Heart left ventricle (tissue), 13 donors: ENCODE data around the gene IVNS1ABP.
"Not testable (repeated sequence)": the region's sequence is repeated elsewhere in the genome, so short reads cannot be mapped to it uniquely, and the experiment has no call there.

ENCODE experiments used
- CTCF ChIP-seq, 12 donors: fragments of 200-600 bp; sonication (generic) in 4 of 12; IDR thresholded peaks; one replicate each; pipeline versions ENCODE4 v1.5.0 to v1.8.0; 2018 to 2022; ENCODE audit warnings: antibody characterized with exemption in 12 of 12, mild to moderate bottlenecking in 5 of 12
- POLR2A ChIP-seq, 2 donors: fragments of 450-650 bp; IDR thresholded peaks; one replicate each; pipeline ENCODE4 v1.6.1; 2017; ENCODE audit warnings: antibody characterized with exemption in 2 of 2, mild to moderate bottlenecking in 2 of 2, moderate library complexity in 2 of 2
- donor health status: ischemic (EF 13 %, LVEDD 7.1; RV severe dilation, severe dysfunction).
- donor health status: DM: no; HTN: yes; CAD: no.
- donor health status: DM: no; HTN: no; CAD: no.
- donor health status: ischemic (EF 25% LVEDD 6.9; RV normal size, moderate dysfunction).
- donor health status: ischemic (EF 25% LVEDD 5.7; RV mildly dilated, moderate dysfunction).
- donor health status: ischemic (EF 35%, LVEDD 5.7; RV mildly dilated, moderate dysfunction).
- donor health status: nonischemic (EF 11% LVEDD 7.7; RV severe dilation, severe dysfunction).
- donor health status: DM: yes; HTN: yes; CAD: no.
- donor health status: PGD.
- donor health status: ischemic (EF 29% LVEDD 5.4; RV normal size, mild dysfunction).
- donor health status: nonischemic (EF 23%, LVEDD 6.1; RV moderate dilation, normal function).

- TF ChIP-seq CTCF, POLR2A (IDR thresholded peaks at IDR 0.05): not testable (repeated sequence)
These were observed 4.1 kb upstream of the IVNS1ABP start for GRCh38 chr1:185321104-185321503.
